ENCODE results near the gene PRPSAP2.

The PRPSAP2 gene

GRCh38 chr17:18978050-18978449, 120.1 kb downstream of the PRPSAP2 start:
- no peak for DNase-seq (ENCODE audit: low read depth in 1 of 2, low spot score in 1 of 2)

GRCh38 chr17:18978655-18979054, 120.7 kb downstream of the PRPSAP2 start:
- no peak for DNase-seq (ENCODE audit: low read depth in 1 of 2, low spot score in 1 of 2)

All from activated CD4-positive, alpha-beta T cell treated with anti-CD3 and anti-CD28 coated beads, Interleukin-2, amount 50 U/mL, for 24 hours (primary cell).